Ovary (tissue), 3 donors: ENCODE measurements around the gene PRICKLE4.

Experiments
- CTCF ChIP-seq, 3 donors: fragments of 450-650 bp in 2 of 3; fragments of 200-600 bp in 1 of 3; IDR thresholded peaks; one replicate each; pipeline versions ENCODE4 v1.5.1 to v1.8.0; 2016 to 2022; ENCODE audit warnings: antibody characterized with exemption in 3 of 3, mild to moderate bottlenecking in 1 of 3
- EP300 ChIP-seq: sonication (generic); formaldehyde crosslinking; IDR thresholded peaks from one replicate; pipeline ENCODE4 v1.6.1; 2017; ENCODE audit warnings: antibody characterized with exemption
- POLR2A ChIP-seq: fragments of 450-650 bp; IDR thresholded peaks from one replicate; pipeline ENCODE4 v1.6.1; 2017; ENCODE audit warnings: antibody characterized with exemption, mild to moderate bottlenecking, moderate library complexity
- donor health status: DM: no; HTN: no; CAD: no.

GRCh38 chr6:41746107-41746506 is 34.5 kb upstream of the PRICKLE4 start:
- TF ChIP-seq CTCF (IDR thresholded peaks at IDR 0.05) (no peak), POLR2A (no peak), EP300 (no peak)
